ENCODE measurements around the gene ADGRL3.

The ADGRL3 gene

GRCh38 chr4:61997831-61998230 lies 797.7 kb downstream of the ADGRL3 start:
- no peak for DNase-seq (ENCODE audit: low read depth)

- no peak for DNase-seq (ENCODE audit: low read depth)
Observed at GRCh38 chr4:62003695-62004094, 803.6 kb downstream of the ADGRL3 start.

GRCh38 chr4:62004881-62005280 lies 804.8 kb downstream of the ADGRL3 start:
- DNase-seq (ENCODE audit: low read depth): no peak

GRCh38 chr4:62006108-62006507 lies 806.0 kb downstream of the ADGRL3 start:
- no peak for DNase-seq (ENCODE audit: low read depth)

DNA sequence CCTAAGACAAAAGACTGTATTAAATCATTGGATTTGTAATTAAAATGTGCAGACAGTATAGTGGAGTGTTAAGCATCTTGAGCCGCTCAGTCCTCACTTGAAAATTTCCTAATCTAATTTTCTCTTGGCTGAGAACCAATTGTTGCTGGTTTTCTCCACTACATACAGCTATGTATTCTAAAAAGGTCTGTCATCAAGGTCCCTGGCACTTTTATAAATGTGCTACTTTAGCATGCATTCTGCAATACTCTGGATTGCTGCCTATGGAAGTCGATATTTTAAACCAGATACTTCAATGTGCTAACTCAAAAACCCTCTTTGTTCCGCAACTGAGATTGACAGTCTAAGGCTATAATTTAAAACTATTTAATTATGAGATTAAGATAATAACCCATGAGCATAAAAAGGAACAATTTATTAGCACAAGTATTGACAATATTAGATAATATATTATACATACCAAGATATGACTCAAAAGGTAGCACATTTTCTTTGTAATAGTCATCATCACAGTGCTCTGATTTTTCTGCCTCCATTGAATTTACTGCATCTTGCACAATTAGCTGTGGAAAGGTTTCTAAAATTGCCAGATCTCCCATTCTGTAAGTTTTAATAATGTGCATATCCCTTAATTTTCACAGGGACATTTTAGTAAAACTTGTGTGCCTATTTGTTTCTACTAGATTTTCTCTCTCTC lies 815.1 kb downstream of the ADGRL3 start:
- DNase-seq (ENCODE audit: low read depth): no peak

- no peak for DNase-seq (ENCODE audit: low read depth)
Observed at GRCh38 chr4:62018537-62018936, 818.4 kb downstream of the ADGRL3 start.

- no peak for DNase-seq (ENCODE audit: low read depth)
Observed at GRCh38 chr4:62023633-62024032, 823.5 kb downstream of the ADGRL3 start.

GRCh38 chr4:62028745-62029144 lies 828.6 kb downstream of the ADGRL3 start:
- DNase-seq (ENCODE audit: low read depth): no peak

DNA sequence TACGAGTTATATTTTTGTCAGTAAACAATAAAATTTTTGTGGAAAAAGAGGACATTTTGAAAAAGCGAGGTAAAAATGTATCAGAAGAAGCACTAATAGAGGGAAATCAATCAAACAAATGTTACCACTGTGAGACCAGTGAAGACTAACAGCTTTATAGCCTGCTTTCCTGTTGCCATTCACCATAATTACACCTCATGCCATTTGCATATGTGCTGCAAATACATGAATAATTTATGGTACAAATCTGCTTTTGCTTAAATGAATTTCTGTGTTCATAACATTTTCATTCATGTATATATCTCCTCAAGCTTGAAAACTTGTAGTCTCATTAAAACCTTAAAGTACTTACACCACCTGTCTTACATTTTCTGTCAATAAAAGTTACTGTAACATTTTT lies 830.8 kb downstream of the ADGRL3 start:
- DNase-seq (ENCODE audit: low read depth): no peak

GRCh38 chr4:62037571-62037970 lies 837.4 kb downstream of the ADGRL3 start:
- no peak for DNase-seq (ENCODE audit: low read depth)

DNA sequence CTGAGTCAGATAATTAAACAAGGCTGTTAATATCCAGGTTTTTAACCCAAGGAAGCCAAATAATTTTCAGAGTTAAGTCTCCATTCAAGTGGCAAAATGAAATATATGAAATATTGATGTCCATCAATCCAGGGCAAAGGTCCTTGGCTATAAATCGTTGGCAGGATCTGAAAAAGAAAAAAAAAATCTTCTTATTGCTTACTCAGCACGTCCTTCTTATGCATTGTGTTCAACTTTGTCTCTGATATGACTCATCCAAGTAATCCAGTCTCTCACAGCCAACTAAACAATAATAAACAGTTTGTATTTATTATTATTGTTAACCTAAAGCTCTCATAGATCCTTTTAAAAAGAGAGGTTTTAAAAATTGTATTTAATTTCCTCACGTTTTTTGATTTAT lies 851.2 kb downstream of the ADGRL3 start:
- no peak for DNase-seq (ENCODE audit: low read depth)

DNA sequence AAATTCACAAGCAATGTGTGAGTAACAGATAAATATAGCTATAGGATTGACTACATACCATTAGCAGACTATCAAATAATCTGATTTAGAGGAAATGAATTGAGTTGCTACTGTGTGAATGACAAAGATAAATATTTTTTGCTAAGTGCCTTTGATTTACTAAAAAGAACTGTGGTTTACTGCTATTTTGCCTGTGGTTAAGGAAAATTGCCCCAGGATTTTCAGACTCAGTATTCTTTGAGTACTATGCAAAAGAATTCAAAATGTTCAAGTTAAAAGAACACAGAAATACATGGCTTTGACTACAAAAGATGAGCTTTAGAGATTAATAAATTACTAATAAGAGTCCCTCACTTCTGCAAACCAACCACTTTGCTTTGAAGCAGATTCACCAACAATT lies 853.8 kb downstream of the ADGRL3 start:
- DNase-seq (ENCODE audit: low read depth): no peak

DNA sequence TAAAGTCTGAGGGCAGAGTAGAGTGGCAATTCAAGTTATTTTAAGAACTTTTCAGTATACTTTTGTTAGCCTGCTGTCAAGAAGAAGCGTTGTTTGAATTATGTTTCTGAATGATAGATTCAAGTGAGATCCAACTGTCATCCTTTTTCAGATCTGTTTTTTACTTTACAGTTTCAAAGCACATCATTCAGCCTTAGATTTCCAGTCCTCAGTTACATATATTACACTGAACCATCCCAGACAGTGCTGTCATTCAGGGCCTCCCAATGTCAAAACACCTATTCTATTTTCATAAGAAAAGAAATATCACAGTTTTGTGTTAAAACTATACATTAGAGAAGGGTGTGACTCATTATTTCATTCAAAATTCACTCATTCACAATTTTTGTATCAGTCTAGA lies 856.9 kb downstream of the ADGRL3 start:
- DNase-seq (ENCODE audit: low read depth): no peak

DNA sequence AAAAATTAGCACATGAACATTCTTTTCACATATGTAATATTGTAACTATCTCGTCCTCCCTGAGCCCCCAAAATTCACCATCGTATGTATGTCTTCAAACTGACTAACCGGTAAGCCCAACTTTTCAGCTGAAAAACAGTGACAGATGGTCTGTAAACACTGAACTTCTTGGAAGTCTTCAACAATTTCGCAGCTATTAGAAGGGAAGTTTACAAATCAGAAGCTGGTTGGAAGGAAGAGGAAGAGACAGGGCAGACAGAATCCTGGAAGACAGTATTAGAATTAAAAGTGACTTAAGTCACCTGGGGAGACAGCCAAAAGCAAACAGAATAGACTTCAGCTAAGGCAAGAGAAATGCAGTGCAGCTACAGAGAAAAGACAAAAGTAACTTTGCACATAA lies 858.4 kb downstream of the ADGRL3 start:
- no peak for DNase-seq (ENCODE audit: low read depth)

DNA sequence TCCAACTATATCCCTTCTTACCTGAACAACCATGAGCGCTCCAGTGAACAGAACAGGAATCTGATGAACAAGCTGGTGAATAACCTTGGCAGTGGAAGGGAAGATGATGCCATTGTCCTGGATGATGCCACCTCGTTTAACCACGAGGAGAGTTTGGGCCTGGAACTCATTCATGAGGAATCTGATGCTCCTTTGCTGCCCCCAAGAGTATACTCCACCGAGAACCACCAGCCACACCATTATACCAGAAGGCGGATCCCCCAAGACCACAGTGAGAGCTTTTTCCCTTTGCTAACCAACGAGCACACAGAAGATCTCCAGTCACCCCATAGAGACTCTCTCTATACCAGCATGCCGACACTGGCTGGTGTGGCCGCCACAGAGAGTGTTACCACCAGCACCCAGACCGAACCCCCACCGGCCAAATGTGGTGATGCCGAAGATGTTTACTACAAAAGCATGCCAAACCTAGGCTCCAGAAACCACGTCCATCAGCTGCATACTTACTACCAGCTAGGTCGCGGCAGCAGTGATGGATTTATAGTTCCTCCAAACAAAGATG lies 870.2 kb downstream of the ADGRL3 start:
- no peak for DNase-seq (ENCODE audit: low read depth)

DNA sequence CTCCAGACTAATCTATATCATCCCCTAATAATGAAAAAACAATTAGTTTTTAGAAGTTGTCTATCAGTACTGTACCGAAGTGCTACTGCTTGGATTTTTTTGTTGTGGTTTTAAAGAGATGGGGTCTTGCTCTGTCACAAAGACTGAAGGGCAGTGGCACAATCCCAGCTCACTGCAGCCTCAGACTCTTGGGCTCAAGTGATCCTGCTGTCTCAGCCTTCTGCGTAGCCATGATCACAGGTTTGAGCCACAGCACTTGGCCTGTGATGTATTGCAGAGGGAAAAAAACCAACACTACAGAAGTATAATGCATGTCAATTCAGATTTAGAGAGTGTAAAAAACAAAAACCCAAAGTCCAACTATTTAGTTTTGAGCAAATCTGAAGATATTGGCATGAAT lies 875.0 kb downstream of the ADGRL3 start:
- no peak for DNase-seq (ENCODE audit: low read depth)

- no peak for DNase-seq (ENCODE audit: low read depth)
Observed at GRCh38 chr4:62075521-62075920, 875.4 kb downstream of the ADGRL3 start.

- no peak for DNase-seq (ENCODE audit: low read depth)
Observed at GRCh38 chr4:62077406-62077805, 877.3 kb downstream of the ADGRL3 start.

DNA sequence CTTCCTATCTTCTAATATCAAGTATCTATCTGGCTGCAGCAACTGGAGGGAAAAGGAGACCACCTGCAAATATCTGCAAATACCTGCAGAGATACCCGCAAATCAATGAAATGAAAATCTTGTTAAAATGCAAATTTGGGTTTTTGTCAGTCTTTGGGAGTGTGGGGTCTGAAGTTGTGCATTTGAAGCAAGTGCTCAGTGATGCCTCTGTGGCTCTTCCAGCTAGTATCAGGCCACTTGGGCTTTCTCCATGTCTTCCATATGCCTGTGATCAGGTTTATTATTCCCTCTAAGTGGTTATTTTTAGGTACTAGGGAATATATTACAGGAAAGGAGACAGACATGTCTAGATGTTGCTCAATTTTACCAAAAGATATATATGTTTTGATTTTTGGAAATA lies 880.3 kb downstream of the ADGRL3 start:
- no peak for DNase-seq (ENCODE audit: low read depth)

DNA sequence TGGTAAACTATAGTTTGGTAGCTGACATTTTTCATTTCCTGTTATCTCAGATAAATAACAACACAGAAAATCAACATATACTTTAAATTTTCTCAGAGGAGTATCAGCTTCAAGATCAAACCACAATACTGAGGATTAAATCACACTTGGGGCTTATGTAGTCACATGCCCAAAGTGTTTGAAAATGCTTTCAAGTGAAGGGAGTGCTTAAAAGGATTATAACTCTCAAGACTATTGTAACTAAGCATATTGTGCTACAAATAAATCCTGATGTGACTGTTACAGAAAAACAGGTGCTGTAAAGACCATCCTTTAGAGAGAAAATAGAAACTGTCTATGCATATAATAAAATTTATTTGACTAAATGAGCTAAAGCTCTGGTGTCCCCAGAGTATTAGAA lies 887.6 kb downstream of the ADGRL3 start:
- no peak for DNase-seq (ENCODE audit: low read depth)

DNA sequence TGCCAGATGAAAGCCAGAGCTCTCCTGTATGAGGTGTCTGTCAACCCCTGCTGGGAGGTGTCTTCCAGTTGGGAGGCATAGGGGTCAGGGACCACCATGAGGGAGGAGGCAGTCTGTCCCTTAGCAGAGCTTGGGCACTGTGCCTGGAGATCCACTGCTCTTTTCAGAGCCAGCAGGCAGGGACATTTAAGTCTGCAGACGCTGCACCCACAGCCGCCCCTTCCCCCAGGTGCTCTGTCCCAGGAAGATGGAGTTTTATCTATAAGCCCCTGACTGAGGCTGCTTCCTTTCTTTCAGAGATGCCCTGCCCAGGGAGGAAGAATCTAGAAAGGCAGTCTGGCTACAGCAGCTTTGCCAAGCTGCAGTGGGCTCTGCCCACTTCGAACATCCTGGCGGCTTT lies 893.6 kb downstream of the ADGRL3 start:
- DNase-seq (ENCODE audit: low read depth): no peak

DNA sequence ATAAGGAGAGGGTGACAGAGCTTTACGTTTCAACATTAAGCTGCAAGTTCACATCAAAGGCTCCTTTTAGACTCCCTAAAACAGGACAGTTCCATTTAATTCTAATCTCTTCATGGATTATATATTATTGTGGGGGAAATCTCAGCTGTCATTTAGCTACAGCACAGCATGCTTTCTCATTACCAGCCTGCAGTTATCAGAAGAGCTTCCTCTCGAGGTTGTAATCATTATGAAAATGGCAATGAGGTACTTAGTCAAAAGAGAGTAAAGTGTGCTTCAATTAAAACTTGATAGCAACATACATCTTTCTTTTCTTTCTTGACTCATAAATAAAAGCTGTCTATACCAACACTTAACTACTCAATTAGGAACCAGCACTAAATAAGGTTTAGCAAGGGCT lies 896.8 kb downstream of the ADGRL3 start:
- DNase-seq (ENCODE audit: low read depth): no peak

DNA sequence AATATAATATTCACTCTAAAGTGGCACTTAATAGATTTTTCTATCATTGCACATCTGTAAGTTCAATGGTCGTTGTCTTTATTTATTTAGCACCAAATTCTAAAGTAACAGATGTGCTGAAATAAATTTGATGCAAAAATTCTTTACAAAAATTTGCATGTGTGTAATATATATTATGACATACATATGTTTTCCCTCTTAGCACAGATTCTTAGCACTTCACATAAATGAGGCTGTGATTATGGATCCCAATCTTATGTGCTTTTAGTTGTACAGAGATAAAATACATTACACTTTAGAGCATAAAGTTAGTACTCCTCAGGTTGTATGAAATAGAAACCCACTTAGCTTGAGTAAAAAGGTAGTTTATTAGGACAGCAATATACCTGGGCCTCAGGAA lies 915.1 kb downstream of the ADGRL3 start:
- DNase-seq (ENCODE audit: low read depth): no peak

- no peak for DNase-seq (ENCODE audit: low read depth)
Observed at GRCh38 chr4:62117886-62118285, 917.8 kb downstream of the ADGRL3 start.
